SU-DHL-6 (cell line): ENCODE measurements around the gene CXCL10.

Experiments used
- EZH2phosphoT487 ChIP-seq: fragments of 200-600 bp; sonication (generic), shearing (Covaris generic); conservative IDR thresholded peaks from 2 replicates; pipeline ENCODE4 v1.6.1; 2018; ENCODE audit warnings: mild to moderate bottlenecking, antibody characterized with exemption, low read length, moderate library complexity, mixed read lengths
- TF ChIP-seq, protein P1 (sequence below): fragments of 200-600 bp; sonication (generic); IDR thresholded peaks from one replicate; pipeline ENCODE4 v1.5.1; 2017; ENCODE audit warnings: antibody characterized with exemption, mild to moderate bottlenecking, low read length, moderate library complexity; ENCODE audit not compliant: insufficient read depth, poor library complexity, severe bottlenecking

GRCh38 chr4:75973766-75974165, 49.5 kb downstream of the CXCL10 start:
- TF ChIP-seq, protein P1, sequence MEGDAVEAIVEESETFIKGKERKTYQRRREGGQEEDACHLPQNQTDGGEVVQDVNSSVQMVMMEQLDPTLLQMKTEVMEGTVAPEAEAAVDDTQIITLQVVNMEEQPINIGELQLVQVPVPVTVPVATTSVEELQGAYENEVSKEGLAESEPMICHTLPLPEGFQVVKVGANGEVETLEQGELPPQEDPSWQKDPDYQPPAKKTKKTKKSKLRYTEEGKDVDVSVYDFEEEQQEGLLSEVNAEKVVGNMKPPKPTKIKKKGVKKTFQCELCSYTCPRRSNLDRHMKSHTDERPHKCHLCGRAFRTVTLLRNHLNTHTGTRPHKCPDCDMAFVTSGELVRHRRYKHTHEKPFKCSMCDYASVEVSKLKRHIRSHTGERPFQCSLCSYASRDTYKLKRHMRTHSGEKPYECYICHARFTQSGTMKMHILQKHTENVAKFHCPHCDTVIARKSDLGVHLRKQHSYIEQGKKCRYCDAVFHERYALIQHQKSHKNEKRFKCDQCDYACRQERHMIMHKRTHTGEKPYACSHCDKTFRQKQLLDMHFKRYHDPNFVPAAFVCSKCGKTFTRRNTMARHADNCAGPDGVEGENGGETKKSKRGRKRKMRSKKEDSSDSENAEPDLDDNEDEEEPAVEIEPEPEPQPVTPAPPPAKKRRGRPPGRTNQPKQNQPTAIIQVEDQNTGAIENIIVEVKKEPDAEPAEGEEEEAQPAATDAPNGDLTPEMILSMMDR = no peak
- no peak for TF ChIP-seq EZH2phosphoT487
